ENCODE data around the gene GOLGA3. TPM values are rescaled to one million over a fixed set of nuclear protein-coding genes. Genes with fewer than 3 reads are reported as not detected.
"Not testable (repeated sequence)": the region's sequence is repeated elsewhere in the genome, so short reads cannot be mapped to it uniquely, and the experiment has no call there.

Gene GOLGA3
- total RNA-seq, 2 donors from 2014 or later, result 70.3 to 96.5 TPM

- no peaks in the 10 kb centered on the region for H3K4me1 ChIP-seq
- no peaks in the 10 kb centered on the region for H3K9me3 ChIP-seq
- intact Hi-C loops (cut with DNase I), result no loop called here
- peaks cover 35% of the 10 kb centered on the region for H3K36me3 ChIP-seq
- no peak for DNase-seq
- H3K4me3 ChIP-seq, result no peak overlapping the region
- no peaks in the 10 kb centered on the region for H3K27me3 ChIP-seq
- TF ChIP-seq, protein P1, sequence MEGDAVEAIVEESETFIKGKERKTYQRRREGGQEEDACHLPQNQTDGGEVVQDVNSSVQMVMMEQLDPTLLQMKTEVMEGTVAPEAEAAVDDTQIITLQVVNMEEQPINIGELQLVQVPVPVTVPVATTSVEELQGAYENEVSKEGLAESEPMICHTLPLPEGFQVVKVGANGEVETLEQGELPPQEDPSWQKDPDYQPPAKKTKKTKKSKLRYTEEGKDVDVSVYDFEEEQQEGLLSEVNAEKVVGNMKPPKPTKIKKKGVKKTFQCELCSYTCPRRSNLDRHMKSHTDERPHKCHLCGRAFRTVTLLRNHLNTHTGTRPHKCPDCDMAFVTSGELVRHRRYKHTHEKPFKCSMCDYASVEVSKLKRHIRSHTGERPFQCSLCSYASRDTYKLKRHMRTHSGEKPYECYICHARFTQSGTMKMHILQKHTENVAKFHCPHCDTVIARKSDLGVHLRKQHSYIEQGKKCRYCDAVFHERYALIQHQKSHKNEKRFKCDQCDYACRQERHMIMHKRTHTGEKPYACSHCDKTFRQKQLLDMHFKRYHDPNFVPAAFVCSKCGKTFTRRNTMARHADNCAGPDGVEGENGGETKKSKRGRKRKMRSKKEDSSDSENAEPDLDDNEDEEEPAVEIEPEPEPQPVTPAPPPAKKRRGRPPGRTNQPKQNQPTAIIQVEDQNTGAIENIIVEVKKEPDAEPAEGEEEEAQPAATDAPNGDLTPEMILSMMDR (IDR thresholded peaks at IDR 0.05), result no peak
- H3K27ac ChIP-seq, result no peak overlapping the region
- no peak overlapping the region for H3K9ac ChIP-seq (ENCODE audit: low read depth in 2 of 2, low read length in 2 of 2)
Measured at GRCh38 chr12:132803125-132803524, 25.5 kb downstream of the GOLGA3 start.

DNA sequence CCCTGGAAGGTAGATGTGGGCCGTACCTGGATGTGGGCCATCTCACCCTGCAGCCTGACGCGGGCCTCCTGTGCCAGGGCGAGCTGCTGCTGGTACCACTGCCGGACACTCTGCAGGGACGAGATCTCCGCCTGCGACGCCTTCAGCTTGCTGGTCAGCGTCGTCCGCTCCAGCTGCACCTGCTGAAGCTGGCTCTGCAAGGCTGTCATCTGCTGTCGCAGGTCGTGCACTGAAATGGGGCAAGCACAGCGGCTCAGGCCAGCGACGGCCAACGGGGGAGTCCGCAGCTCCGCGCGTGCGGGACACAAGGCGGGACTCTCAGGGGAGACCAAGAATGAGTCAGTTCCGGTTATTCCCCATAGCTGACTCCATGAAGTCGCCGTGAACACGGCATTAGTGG is 26.9 kb downstream of the GOLGA3 start:
- intact Hi-C loops (cut with DNase I), result no loop called here
- no peak for DNase-seq
- H3K4me3 ChIP-seq, result no peak overlapping the region
- no peak overlapping the region for H3K27ac ChIP-seq
- no peaks in the 10 kb centered on the region for H3K9me3 ChIP-seq
- no peak overlapping the region for H3K9ac ChIP-seq (ENCODE audit: low read depth in 2 of 2, low read length in 2 of 2)
- H3K27me3 ChIP-seq, result no peaks in the 10 kb centered on the region
- peaks cover 46% of the 10 kb centered on the region for H3K36me3 ChIP-seq
- no peaks in the 10 kb centered on the region for H3K4me1 ChIP-seq
- TF ChIP-seq, protein P1 (IDR thresholded peaks at IDR 0.05), result no peak

DNA sequence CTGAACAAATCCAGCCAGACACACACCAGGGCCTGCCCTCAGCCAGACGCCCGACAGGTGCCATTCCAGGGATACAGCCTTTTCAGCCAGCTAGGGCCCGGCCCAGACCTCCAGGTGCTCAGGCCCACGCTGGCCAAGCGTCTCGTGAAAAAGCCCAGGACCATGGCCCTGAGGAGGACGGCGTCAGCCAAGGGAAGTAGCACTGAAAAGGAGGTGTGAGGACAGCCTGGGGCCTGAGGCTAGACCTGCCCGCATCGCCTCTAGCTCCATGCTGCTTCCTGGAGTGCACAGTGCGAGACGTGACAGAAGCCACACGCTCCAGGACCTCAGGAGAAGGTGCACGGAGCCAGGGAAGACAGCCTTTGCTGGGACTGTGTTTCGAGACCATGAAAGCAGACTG is 29.8 kb downstream of the GOLGA3 start:
- no peak for DNase-seq
- TF ChIP-seq, protein P1 (IDR thresholded peaks at IDR 0.05), result no peak
- H3K9ac ChIP-seq (ENCODE audit: low read depth in 2 of 2, low read length in 2 of 2), result no peak overlapping the region

GRCh38 chr12:132797820-132798570 is 30.7 kb downstream of the GOLGA3 start:
- Histone ChIP-seq H3K4me3 (no peak overlapping the region), H3K27ac (no peak overlapping the region), H3K36me3 (peaks cover 43% of the 10 kb centered on the region), H3K9ac (ENCODE audit: low read depth in 2 of 2, low read length in 2 of 2) (no peak overlapping the region), H3K27me3 (no peaks in the 10 kb centered on the region), H3K4me1 (no peaks in the 10 kb centered on the region), H3K9me3 (no peaks in the 10 kb centered on the region)
- TF ChIP-seq, protein P1 (IDR thresholded peaks at IDR 0.05), result no peak
- intact Hi-C loops (cut with DNase I), result no loop called here
- no peak for DNase-seq

More for the DNA sequence above, 29.8 kb downstream of the GOLGA3 start:
- intact Hi-C loops (cut with DNase I), result no loop called here
- Histone ChIP-seq H3K9me3 (no peaks in the 10 kb centered on the region), H3K27me3 (no peaks in the 10 kb centered on the region), H3K27ac (no peak overlapping the region), H3K36me3 (peaks cover 45% of the 10 kb centered on the region), H3K4me3 (no peak overlapping the region), H3K4me1 (no peaks in the 10 kb centered on the region)

GRCh38 chr12:132795847-132796246 is 32.8 kb downstream of the GOLGA3 start:
- DNase-seq, result no peak
- TF ChIP-seq, protein P1 (IDR thresholded peaks at IDR 0.05), result no peak
- Histone ChIP-seq H3K4me3 (no peak overlapping the region), H3K9me3 (no peaks in the 10 kb centered on the region), H3K27me3 (no peaks in the 10 kb centered on the region), H3K4me1 (no peaks in the 10 kb centered on the region), H3K9ac (ENCODE audit: low read depth in 2 of 2, low read length in 2 of 2) (no peak overlapping the region), H3K27ac (no peak overlapping the region), H3K36me3 (peaks cover 31% of the 10 kb centered on the region)
- intact Hi-C loops (cut with DNase I), result no loop called here

GRCh38 chr12:132791940-132792339 is 36.7 kb downstream of the GOLGA3 start:
- H3K9ac ChIP-seq (ENCODE audit: low read depth in 2 of 2, low read length in 2 of 2); H3K27ac ChIP-seq; DNase-seq; H3K9me3 ChIP-seq; H3K4me1 ChIP-seq; intact Hi-C loops (cut with DNase I); H3K4me3 ChIP-seq; H3K27me3 ChIP-seq: not testable (repeated sequence)
- H3K36me3 ChIP-seq, result peaks cover 33% of the 10 kb centered on the region
